ENCODE data around the gene LCE1E. TPM values are rescaled to one million over a fixed set of nuclear protein-coding genes. Genes with fewer than 3 reads are reported as not detected.

LCE1E gene
- total RNA-seq, result not detected

- Histone ChIP-seq H3K9me3 (no peaks in the 10 kb centered on the region), H3K4me3 (replicated peaks in 1 of 3) (no peak within 1 kb of the TSS), H3K27ac (no peak within 1 kb of the TSS), H3K36me3 (no peaks in the 10 kb centered on the region), H3K4me1 (no peaks in the 10 kb centered on the region), H3K27me3 (no peaks in the 10 kb centered on the region)
- TF ChIP-seq POLR2A (IDR thresholded peaks at IDR 0.05), result no peak
- TF ChIP-seq CTCF (IDR thresholded peaks at IDR 0.05), result no peak
- no peak for DNase-seq
- WGBS, 2 donors, result 48 to 49% methylated on average over 2 of the region's 2 CpGs
- intact Hi-C loops (cut with DNase I), result no loop called here
Observed at GRCh38 chr1:152786077-152786476, at the start of gene LCE1E. TSS of gene LCE1E (plus strand) at chr1:152786257. CDS start at chr1:152787300, 1,043 bp downstream.

GRCh38 chr1:152737997-152738396, 48.1 kb upstream of the LCE1E start:
- Histone ChIP-seq H3K4me3 (replicated peaks in 1 of 3) (no peak overlapping the region), H3K4me1 (no peaks in the 10 kb centered on the region), H3K36me3 (no peaks in the 10 kb centered on the region), H3K9me3 (no peaks in the 10 kb centered on the region), H3K27me3 (no peaks in the 10 kb centered on the region), H3K27ac (no peak overlapping the region)
- TF ChIP-seq CTCF (IDR thresholded peaks at IDR 0.05), result no peak
- TF ChIP-seq POLR2A (IDR thresholded peaks at IDR 0.05), result no peak
- whole genome bisulfite sequencing, 2 donors, result 84 to 89% methylated on average over 5 of the region's 5 CpGs
- intact Hi-C loops (cut with DNase I), result no loop called here
- no peak for DNase-seq

GRCh38 chr1:152739841-152740240, 46.2 kb upstream of the LCE1E start:
- Histone ChIP-seq H3K9me3 (no peaks in the 10 kb centered on the region), H3K27me3 (no peaks in the 10 kb centered on the region), H3K36me3 (no peaks in the 10 kb centered on the region), H3K4me1 (no peaks in the 10 kb centered on the region), H3K27ac (no peak overlapping the region), H3K4me3 (replicated peaks in 1 of 3) (no peak overlapping the region)
- TF ChIP-seq POLR2A (IDR thresholded peaks at IDR 0.05), result no peak
- intact Hi-C loops (cut with DNase I), result no loop called here
- DNase-seq, result no peak
- whole genome bisulfite sequencing, 2 donors, result 84 to 88% methylated on average over 3 of the region's 3 CpGs

- Histone ChIP-seq H3K4me1 (no peaks in the 10 kb centered on the region), H3K4me3 (replicated peaks in 1 of 3) (no peak overlapping the region), H3K27me3 (no peaks in the 10 kb centered on the region), H3K36me3 (no peaks in the 10 kb centered on the region), H3K9me3 (no peaks in the 10 kb centered on the region), H3K27ac (no peak overlapping the region)
- no peak for TF ChIP-seq CTCF (IDR thresholded peaks at IDR 0.05)
- TF ChIP-seq POLR2A (IDR thresholded peaks at IDR 0.05), result no peak
- no peak for DNase-seq
- intact Hi-C loops (cut with DNase I), result no loop called here
Observed at GRCh38 chr1:152741656-152742055, 44.4 kb upstream of the LCE1E start.

- Histone ChIP-seq H3K27me3 (no peaks in the 10 kb centered on the region), H3K4me1 (no peaks in the 10 kb centered on the region), H3K36me3 (no peaks in the 10 kb centered on the region), H3K9me3 (no peaks in the 10 kb centered on the region), H3K4me3 (replicated peaks in 1 of 3) (no peak overlapping the region), H3K27ac (no peak overlapping the region)
- TF ChIP-seq POLR2A (IDR thresholded peaks at IDR 0.05), result no peak
- intact Hi-C loops (cut with DNase I), result no loop called here
- 63 to 64% methylated on average over 2 of the region's 2 CpGs for WGBS, 2 donors
- no peak for DNase-seq
Observed at GRCh38 chr1:152743371-152744145, 42.5 kb upstream of the LCE1E start.

- 79 to 81% methylated on average over 4 of the region's 4 CpGs for WGBS, 2 donors
- Histone ChIP-seq H3K9me3 (no peaks in the 10 kb centered on the region), H3K4me1 (no peaks in the 10 kb centered on the region), H3K27ac (no peak overlapping the region), H3K27me3 (no peaks in the 10 kb centered on the region), H3K4me3 (replicated peaks in 1 of 3) (no peak overlapping the region), H3K36me3 (no peaks in the 10 kb centered on the region)
- intact Hi-C loops (cut with DNase I), result no loop called here
- TF ChIP-seq CTCF (IDR thresholded peaks at IDR 0.05), result no peak
- no peak for DNase-seq
Observed at GRCh38 chr1:152745289-152745704, 40.8 kb upstream of the LCE1E start.
